Measurements from ENCODE around the gene TRPC1.

GRCh38 chr3:142818651-142819050 is 94.8 kb downstream of the TRPC1 start:
- TF ChIP-seq POLR2A (IDR thresholded peaks at IDR 0.05) (no peak), CTCF (IDR thresholded peaks at IDR 0.05) (no peak), EP300 (IDR thresholded peaks at IDR 0.05) (no peak), POLR2AphosphoS5 (IDR thresholded peaks at IDR 0.05) (no peak)

Measured in gastroesophageal sphincter (tissue), 3 donors.